ENCODE measurements around the gene GALNT2. TPM values are rescaled to one million over a fixed set of nuclear protein-coding genes. Genes with fewer than 3 reads are reported as not detected.

GALNT2 gene
- total and polyA plus RNA-seq, 2 of the 4 experiments (the other 2 are of a cell fraction): 50.4 to 189 TPM

DNA sequence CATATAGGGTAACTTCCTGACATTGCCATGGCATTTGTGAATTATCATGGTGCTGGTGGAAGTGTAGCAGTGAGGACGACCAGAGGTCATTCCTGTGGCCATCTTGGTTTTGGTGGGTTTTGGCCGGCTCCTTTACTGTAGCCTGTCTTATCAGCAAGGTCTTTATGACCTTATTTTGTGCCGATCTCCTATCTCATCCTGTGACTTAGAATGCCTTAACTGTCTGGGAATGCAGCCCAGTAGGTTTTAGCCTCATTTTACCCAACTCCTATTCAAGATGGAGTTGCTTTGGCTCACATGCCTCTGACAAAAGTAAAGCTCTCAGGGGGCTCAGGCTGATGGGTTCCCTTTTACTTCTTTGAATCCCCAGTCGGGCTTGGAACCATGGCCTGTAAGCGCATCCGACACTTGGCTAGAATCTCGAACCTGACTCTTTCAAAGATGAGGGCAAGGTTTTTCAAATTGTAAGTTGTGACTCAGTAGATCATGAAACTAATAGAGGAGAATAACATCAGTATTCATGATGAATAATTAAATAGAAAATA is 85.0 kb downstream of the GALNT2 start:
- peaks cover 11% of the 10 kb centered on the region; the same call in 1 of the 2 replicates for H3K4me1 ChIP-seq (ENCODE audit: control insufficient read depth, insufficient read depth, low read length)
- no peak overlapping the region for H3K18ac ChIP-seq (ENCODE audit: low read depth, low read length)
- peaks cover 45 to 85% of the 10 kb centered on the region in 2 experiments for H3K79me1 ChIP-seq (ENCODE audit: low read depth in 1 of 2, low read length in 2 of 2)
- H2BK15ac ChIP-seq (ENCODE audit: low read depth, low read length): no peak overlapping the region
- no peak overlapping the region for H2BK20ac ChIP-seq (ENCODE audit: low read depth, low read length)
- no peak overlapping the region for H3K4me3 ChIP-seq (ENCODE audit: insufficient read depth, low read depth, low read length)
- dilution Hi-C loops (cut with HindIII; ENCODE audit: low sequenced_read_pairs, unreplicated experiment) (no loop called here), in situ Hi-C loops (cut with MboI; ENCODE audit: low sequenced_read_pairs) (no loop called here), intact Hi-C loops (cut with micrococcal nuclease) (no loop called here)
- H4K91ac ChIP-seq (ENCODE audit: insufficient read depth, low read depth, low read length): no peak overlapping the region
- no peak overlapping the region for H2AK5ac ChIP-seq (ENCODE audit: low read depth, low read length)
- H3K27me3 ChIP-seq (ENCODE audit: control insufficient read depth, insufficient read depth, low read length): no peaks in the 10 kb centered on the region
- no peak for DNase-seq
- peaks cover 27% of the 10 kb centered on the region for H3K9me1 ChIP-seq (ENCODE audit: insufficient read depth, low read length)
- H3K27ac ChIP-seq (ENCODE audit: insufficient read depth, low read length): no peak overlapping the region
- BruUV-seq (replicated peaks): no TSS peak
- ChIA-PET CTCF (no interaction called here), POLR2A (ENCODE audit: unreplicated experiment) (no interaction called here)
- no peak overlapping the region for H3K23ac ChIP-seq (ENCODE audit: low read depth, low read length)
- H2AFZ ChIP-seq (replicated peaks; ENCODE audit: low read length, poor library complexity): no peak overlapping the region
- no peak overlapping the region for H2BK120ac ChIP-seq (ENCODE audit: low read depth, low read length)
- no peak overlapping the region for H4K8ac ChIP-seq (ENCODE audit: low read depth in 2 of 2, low read length in 2 of 2)
- H3K4ac ChIP-seq (ENCODE audit: low read depth, low read length): no peak overlapping the region
- peaks cover 59% of the 10 kb centered on the region for H4K20me1 ChIP-seq (ENCODE audit: insufficient read depth, low read length)
- no peak overlapping the region for H2AK9ac ChIP-seq (replicated peaks; ENCODE audit: low read depth, low read length, poor library complexity)
- H3K14ac ChIP-seq (replicated peaks; ENCODE audit: low read depth, low read length): no peak overlapping the region
- 100% methylated on average over 1 of the region's 7 CpGs; no CpG with 5 or more reads in 1 of the 2 experiments for WGBS, 2 experiments (ENCODE audit: extremely low coverage in 2 of 2, insufficient read length in 1 of 2)
- no peaks in the 10 kb centered on the region for H3K9me3 ChIP-seq (ENCODE audit: control insufficient read depth, insufficient read depth, low read length)
- H4K5ac ChIP-seq (ENCODE audit: low read depth, low read length): no peak overlapping the region
- no peak overlapping the region for H3K4me2 ChIP-seq (ENCODE audit: low read depth, low read length)
- no peak for TF ChIP-seq BHLHE40 (IDR thresholded peaks at IDR 0.05; ENCODE audit: low read depth, low read length)
- TF ChIP-seq, protein P1, sequence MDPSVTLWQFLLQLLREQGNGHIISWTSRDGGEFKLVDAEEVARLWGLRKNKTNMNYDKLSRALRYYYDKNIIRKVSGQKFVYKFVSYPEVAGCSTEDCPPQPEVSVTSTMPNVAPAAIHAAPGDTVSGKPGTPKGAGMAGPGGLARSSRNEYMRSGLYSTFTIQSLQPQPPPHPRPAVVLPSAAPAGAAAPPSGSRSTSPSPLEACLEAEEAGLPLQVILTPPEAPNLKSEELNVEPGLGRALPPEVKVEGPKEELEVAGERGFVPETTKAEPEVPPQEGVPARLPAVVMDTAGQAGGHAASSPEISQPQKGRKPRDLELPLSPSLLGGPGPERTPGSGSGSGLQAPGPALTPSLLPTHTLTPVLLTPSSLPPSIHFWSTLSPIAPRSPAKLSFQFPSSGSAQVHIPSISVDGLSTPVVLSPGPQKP (IDR thresholded peaks at IDR 0.05; ENCODE audit: borderline replicate concordance, low read depth, low read length): no peak
- TF ChIP-seq MXI1 (IDR thresholded peaks at IDR 0.05; ENCODE audit: borderline replicate concordance, low read depth, low read length): no peak
- no peak for TF ChIP-seq MAZ (IDR thresholded peaks at IDR 0.05; ENCODE audit: borderline replicate concordance, low read depth, low read length)
- no peak for TF ChIP-seq CEBPB (IDR thresholded peaks at IDR 0.05; ENCODE audit: low read depth, low read length)
- TF ChIP-seq POLR2A (IDR thresholded peaks at IDR 0.05; ENCODE audit: low read depth, low read length): no peak
- TF ChIP-seq, protein P2, sequence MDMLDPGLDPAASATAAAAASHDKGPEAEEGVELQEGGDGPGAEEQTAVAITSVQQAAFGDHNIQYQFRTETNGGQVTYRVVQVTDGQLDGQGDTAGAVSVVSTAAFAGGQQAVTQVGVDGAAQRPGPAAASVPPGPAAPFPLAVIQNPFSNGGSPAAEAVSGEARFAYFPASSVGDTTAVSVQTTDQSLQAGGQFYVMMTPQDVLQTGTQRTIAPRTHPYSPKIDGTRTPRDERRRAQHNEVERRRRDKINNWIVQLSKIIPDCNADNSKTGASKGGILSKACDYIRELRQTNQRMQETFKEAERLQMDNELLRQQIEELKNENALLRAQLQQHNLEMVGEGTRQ (IDR thresholded peaks at IDR 0.05; ENCODE audit: low read depth, low read length): no peak
- TF ChIP-seq SMC3 (IDR thresholded peaks at IDR 0.05; ENCODE audit: low read depth, low read length): no peak
- no peak for TF ChIP-seq NFE2L2 (IDR thresholded peaks at IDR 0.05; ENCODE audit: low read depth, low read length)
- no peak for TF ChIP-seq RCOR1 (IDR thresholded peaks at IDR 0.05; ENCODE audit: insufficient replicate concordance, low read length)
- no peak for TF ChIP-seq FOS (IDR thresholded peaks at IDR 0.05; ENCODE audit: low read depth, low read length)
- no peak for TF ChIP-seq MAFK (IDR thresholded peaks at IDR 0.05; ENCODE audit: low read depth, low read length)
- no peak for TF ChIP-seq CHD1 (IDR thresholded peaks at IDR 0.05; ENCODE audit: low read depth, low read length)
- no peaks in the 10 kb centered on the region for H3K36me3 ChIP-seq (ENCODE audit: control insufficient read depth, insufficient read depth, low read length)
- ATAC-seq (ENCODE audit: low read depth): no peak
- H2BK5ac ChIP-seq (ENCODE audit: low read depth, low read length, poor library complexity, severe bottlenecking): no peak overlapping the region
- no peak overlapping the region for H3K9ac ChIP-seq (ENCODE audit: low read depth, low read length)
- no peak overlapping the region for H3K56ac ChIP-seq (ENCODE audit: extremely low read depth, insufficient read depth, low read length)

Measured in IMR-90 (cell line).